GM18505 (cell line): Measurements from ENCODE around the gene FGFR3.

ENCODE experiments used
- ATAC-seq: cut with Tn5 transposase; IDR thresholded peaks from one replicate; pipeline ENCODE4 v1.9.1; 2021; ENCODE audit not compliant: unreplicated experiment
- POLR2A ChIP-seq: IDR thresholded peaks from 4 replicates; pipeline ENCODE4 v1.6.1; 2011; ENCODE audit warnings: borderline replicate concordance; ENCODE audit not compliant: insufficient read depth, insufficient read length; ENCODE audit errors: extremely low read depth

The FGFR3 gene

GRCh38 chr4:1759818-1760223 lies 33.3 kb upstream of the FGFR3 start:
- ATAC-seq = no peak
- no peak for TF ChIP-seq POLR2A

DNA sequence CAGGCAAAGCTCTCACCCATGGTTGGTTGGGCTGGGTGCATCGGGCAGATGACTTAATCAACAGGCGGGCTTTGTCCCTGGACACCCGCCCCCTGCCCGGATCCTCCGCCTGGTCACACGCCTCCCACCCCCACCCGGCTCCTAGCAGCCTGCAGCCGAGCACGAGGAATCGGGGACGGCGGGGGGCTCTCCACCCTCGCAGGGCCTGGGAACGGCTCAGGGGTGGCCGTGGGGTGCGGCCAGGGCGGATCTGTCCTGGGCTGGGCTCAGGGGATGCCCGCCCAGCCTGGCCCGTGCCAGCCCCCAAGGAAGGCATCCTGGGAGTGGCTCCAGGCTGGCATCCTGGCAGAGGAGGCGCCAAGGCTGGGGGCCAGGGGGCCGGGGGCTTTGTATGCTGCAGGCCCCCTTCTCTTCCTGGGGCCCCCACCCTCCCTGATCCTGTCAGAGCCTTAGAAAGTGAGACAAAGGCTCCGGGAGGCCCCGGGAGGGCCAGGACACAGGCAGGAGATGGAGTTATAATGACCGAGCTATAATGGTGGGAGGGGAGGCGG lies 32.5 kb upstream of the FGFR3 start:
- no peak for TF ChIP-seq POLR2A

GRCh38 chr4:1761130-1761689 lies 31.9 kb upstream of the FGFR3 start:
- ATAC-seq = no peak
- TF ChIP-seq POLR2A = no peak

More for the DNA sequence above, 32.5 kb upstream of the FGFR3 start:
- no peak for ATAC-seq

- ATAC-seq = no peak
- TF ChIP-seq POLR2A = no peak
These were observed 30.7 kb upstream of the FGFR3 start for GRCh38 chr4:1762264-1763010.

DNA sequence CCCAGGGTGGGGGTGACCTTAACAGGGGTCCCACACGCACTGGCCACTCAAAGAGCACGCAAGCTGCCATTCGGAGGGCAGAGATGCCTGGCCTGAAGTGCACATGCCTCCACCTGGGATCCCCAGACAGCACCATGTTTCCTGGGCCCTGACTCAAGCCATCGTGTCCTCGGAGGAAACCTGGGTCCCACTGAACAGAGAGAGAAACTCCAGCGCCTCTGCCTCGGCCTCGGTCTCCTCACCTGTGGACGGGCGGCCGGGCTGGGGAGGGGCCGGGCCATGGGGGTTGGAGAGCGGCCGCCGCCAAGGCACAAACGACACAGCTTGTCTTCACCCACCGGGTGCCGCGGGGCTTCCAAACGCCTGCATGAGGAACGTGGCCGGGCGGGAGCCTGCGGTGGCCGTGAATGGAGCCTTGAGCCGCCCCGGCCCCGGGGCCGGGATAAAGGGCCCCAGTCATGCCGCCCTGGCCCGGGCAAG lies 30.0 kb upstream of the FGFR3 start:
- ATAC-seq = no peak
- no peak for TF ChIP-seq POLR2A

GRCh38 chr4:1763550-1764080 lies 29.5 kb upstream of the FGFR3 start:
- ATAC-seq = no peak
- no peak for TF ChIP-seq POLR2A

GRCh38 chr4:1764670-1765069 lies 28.4 kb upstream of the FGFR3 start:
- ATAC-seq = no peak
- no peak for TF ChIP-seq POLR2A

GRCh38 chr4:1765409-1766072 lies 27.6 kb upstream of the FGFR3 start:
- TF ChIP-seq POLR2A = no peak
- no peak for ATAC-seq

- no peak for ATAC-seq
- TF ChIP-seq POLR2A = no peak
These were observed 26.7 kb upstream of the FGFR3 start for GRCh38 chr4:1766106-1767060.

GRCh38 chr4:1767061-1767769 lies 25.9 kb upstream of the FGFR3 start:
- TF ChIP-seq POLR2A = no peak
- no peak for ATAC-seq

- no peak for TF ChIP-seq POLR2A
- no peak for ATAC-seq
These were observed 25.2 kb upstream of the FGFR3 start for GRCh38 chr4:1767770-1768366.

DNA sequence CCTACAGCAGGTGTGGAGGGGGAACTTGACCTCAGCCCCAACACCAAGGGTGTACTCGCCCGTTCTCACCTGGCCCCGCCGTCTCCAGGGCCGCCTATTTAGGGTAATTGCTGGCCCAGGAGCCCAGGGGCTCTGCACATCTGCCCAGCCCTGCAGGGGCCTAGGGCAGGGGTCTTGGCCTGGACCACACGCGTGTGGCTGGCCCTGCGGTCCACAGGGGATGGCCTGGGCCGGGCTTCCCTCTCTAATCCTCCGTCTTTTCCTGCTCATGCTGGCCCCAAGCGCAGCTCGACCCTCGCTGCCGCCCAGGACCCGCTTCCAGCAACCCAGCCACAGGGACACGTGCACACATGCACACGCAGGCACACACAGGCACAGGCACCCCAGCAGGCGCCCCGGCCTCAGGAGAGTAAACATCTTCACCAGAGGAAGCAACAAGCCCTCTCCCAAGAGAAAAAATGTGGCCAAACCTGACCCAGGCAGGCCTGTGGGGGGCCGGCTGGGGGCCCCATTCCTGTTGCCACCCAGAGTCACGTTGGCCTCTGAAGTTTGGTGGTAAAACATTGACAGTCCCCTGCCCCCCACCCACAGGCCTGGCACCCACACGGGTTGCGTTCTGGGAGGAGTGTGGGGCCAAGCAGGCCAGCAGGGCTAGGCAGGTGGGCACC lies 24.6 kb upstream of the FGFR3 start:
- ATAC-seq = no peak
- TF ChIP-seq POLR2A = no peak

GRCh38 chr4:1769692-1770091 lies 23.4 kb upstream of the FGFR3 start:
- no peak for ATAC-seq
- no peak for TF ChIP-seq POLR2A
